DND-41 (cell line): Measurements from ENCODE around the gene RIN2.

ENCODE experiments used
- ATAC-seq: fragments of 200-7000 bp; cut with Tn5 transposase; 3 replicates; pipeline ENCODE4 v1.9.1; 2021; ENCODE audit warnings: low read depth; ENCODE audit not compliant: insufficient read depth
- DNase-seq: peaks from one replicate; pipeline ENCODE4 v3.0.0-alpha.2; 2020
- H2AFZ ChIP-seq: 2 replicates; pipeline ENCODE4 v1.6.0; 2012; ENCODE audit warnings: low read depth, low read length
- H3K27ac ChIP-seq: 2 replicates; pipeline ENCODE4 v1.5.1; 2012; ENCODE audit warnings: low read length, inconsistent platforms
- H3K27me3 ChIP-seq: fragments of 200-600 bp; sonication (generic); 2 replicates; pipeline ENCODE4 v1.6.0; 2012; ENCODE audit warnings: low read length, mild to moderate bottlenecking, inconsistent platforms; ENCODE audit not compliant: insufficient read depth, poor library complexity
- H3K36me3 ChIP-seq: 2 replicates; pipeline ENCODE4 v1.5.1; 2012; ENCODE audit warnings: low read length, inconsistent platforms; ENCODE audit not compliant: insufficient read depth
- H3K4me1 ChIP-seq: 2 replicates; pipeline ENCODE4 v1.5.1; 2012; ENCODE audit warnings: mild to moderate bottlenecking, low read length; ENCODE audit not compliant: insufficient read depth
- H3K4me2 ChIP-seq: 2 replicates; pipeline ENCODE4 v1.6.0; 2012; ENCODE audit warnings: mild to moderate bottlenecking, moderate library complexity, low read length, inconsistent platforms; ENCODE audit not compliant: insufficient read depth
- H3K4me3 ChIP-seq, 2 experiments: fragments of 200-600 bp in 1 of 2; shearing (Covaris generic) in 1 of 2; 2 replicates each; pipeline ENCODE4 v1.5.1; 2012 to 2016; ENCODE audit warnings: inconsistent platforms in 2 of 2, low read length in 2 of 2, mild to moderate bottlenecking in 2 of 2, low read depth in 1 of 2, moderate library complexity in 1 of 2
- H3K79me2 ChIP-seq: 2 replicates; pipeline ENCODE4 v1.6.0; 2012; ENCODE audit warnings: low read length, inconsistent platforms; ENCODE audit not compliant: insufficient read depth
- H3K9ac ChIP-seq: 2 replicates; pipeline ENCODE4 v1.6.0; 2012; ENCODE audit warnings: low read depth, mild to moderate bottlenecking, inconsistent platforms, low read length, moderate library complexity
- H3K9me3 ChIP-seq: 2 replicates; pipeline ENCODE4 v1.5.1; 2012; ENCODE audit warnings: low read length, moderate library complexity, mild to moderate bottlenecking, inconsistent platforms; ENCODE audit not compliant: insufficient read depth, severe bottlenecking
- H4K20me1 ChIP-seq: 2 replicates; pipeline ENCODE4 v1.6.0; 2012; ENCODE audit warnings: low read length; ENCODE audit not compliant: insufficient read depth
- CTCF ChIP-seq: IDR thresholded peaks from 2 replicates; pipeline ENCODE4 v1.5.1; 2012; ENCODE audit warnings: borderline replicate concordance, low read length, moderate library complexity, mild to moderate bottlenecking; ENCODE audit not compliant: poor library complexity, severe bottlenecking; ENCODE audit errors: extremely low read depth
- EZH2 ChIP-seq: IDR thresholded peaks from 3 replicates; pipeline ENCODE4 v1.6.1; 2012; ENCODE audit warnings: borderline replicate concordance, low read depth, mild to moderate bottlenecking, moderate library complexity, low read length, inconsistent platforms; ENCODE audit not compliant: severe bottlenecking

RIN2 gene

GRCh38 chr20:19714579-19714840, 43.5 kb upstream of the RIN2 start:
- TF ChIP-seq CTCF = no peak
- H2AFZ ChIP-seq = no peak overlapping the region
- no peak overlapping the region for H3K9ac ChIP-seq
- DNase-seq = no peak
- H3K4me3 ChIP-seq = no peak overlapping the region
- H3K36me3 ChIP-seq = no peaks in the 10 kb centered on the region
- H3K9me3 ChIP-seq = peaks cover 10% of the 10 kb centered on the region
- H3K4me2 ChIP-seq = no peak overlapping the region
- H4K20me1 ChIP-seq = no peaks in the 10 kb centered on the region
- no peaks in the 10 kb centered on the region for H3K79me2 ChIP-seq
- no peak for ATAC-seq
- H3K4me1 ChIP-seq = no peaks in the 10 kb centered on the region
- no peak overlapping the region for H3K27ac ChIP-seq
- no peaks in the 10 kb centered on the region for H3K27me3 ChIP-seq

DNA sequence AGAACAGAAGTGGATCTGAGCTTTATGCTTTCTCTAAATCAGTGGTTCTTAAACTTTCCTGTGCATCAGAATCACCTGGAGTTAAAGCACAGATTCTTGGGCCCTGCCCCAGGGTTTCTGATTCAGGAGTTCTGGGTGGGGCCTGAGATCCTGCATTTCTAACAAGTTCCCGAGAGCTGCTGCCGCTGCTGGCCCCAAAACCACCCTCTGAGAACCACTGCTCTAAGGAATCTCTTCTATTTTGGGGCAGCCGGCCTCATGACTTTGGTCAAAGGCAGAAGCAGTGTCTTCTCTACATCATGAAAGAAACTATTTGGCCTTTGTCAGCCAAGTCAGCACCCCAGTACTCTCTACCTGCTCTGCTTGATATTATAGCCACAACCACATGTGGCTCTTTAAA, 42.1 kb upstream of the RIN2 start:
- H2AFZ ChIP-seq = no peak overlapping the region
- no peak overlapping the region for H3K27ac ChIP-seq
- H3K36me3 ChIP-seq = no peaks in the 10 kb centered on the region
- no peaks in the 10 kb centered on the region for H3K79me2 ChIP-seq
- no peak overlapping the region for H3K4me2 ChIP-seq
- H3K4me1 ChIP-seq = no peaks in the 10 kb centered on the region
- peaks cover 9% of the 10 kb centered on the region for H3K9me3 ChIP-seq
- no peak for ATAC-seq
- no peaks in the 10 kb centered on the region for H3K27me3 ChIP-seq
- TF ChIP-seq CTCF (no peak), EZH2 (no peak)
- H3K9ac ChIP-seq = no peak overlapping the region
- H4K20me1 ChIP-seq = no peaks in the 10 kb centered on the region
- H3K4me3 ChIP-seq = no peak overlapping the region
- no peak for DNase-seq

DNA sequence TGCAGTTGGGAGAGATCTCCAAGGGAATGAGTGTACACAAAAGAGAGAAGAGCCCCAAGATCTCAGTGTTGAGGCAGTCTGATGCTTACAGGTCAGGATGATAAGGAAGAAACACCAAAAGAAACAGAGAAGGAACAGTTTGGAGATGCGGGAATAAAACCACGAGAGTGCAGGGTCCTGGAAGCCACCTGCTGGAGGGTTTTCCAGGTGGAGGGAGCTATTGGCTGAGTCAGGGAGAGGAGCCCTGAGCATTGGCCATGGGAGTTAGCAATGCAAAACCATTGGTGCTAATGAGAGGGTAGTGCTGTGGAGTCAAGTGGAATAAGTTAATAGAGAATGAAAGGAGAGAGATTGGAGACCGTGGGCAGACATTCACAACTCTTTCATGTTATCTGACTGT, 39.2 kb upstream of the RIN2 start:
- ATAC-seq = no peak
- no peaks in the 10 kb centered on the region for H3K79me2 ChIP-seq

More for the DNA sequence above, 39.2 kb upstream of the RIN2 start:
- no peak overlapping the region for H2AFZ ChIP-seq
- no peak overlapping the region for H3K27ac ChIP-seq
- H3K4me1 ChIP-seq = no peaks in the 10 kb centered on the region
- H3K36me3 ChIP-seq = no peaks in the 10 kb centered on the region
- H3K27me3 ChIP-seq = no peaks in the 10 kb centered on the region
- H3K9me3 ChIP-seq = peaks cover 5% of the 10 kb centered on the region
- no peaks in the 10 kb centered on the region for H4K20me1 ChIP-seq
- no peak for TF ChIP-seq CTCF
- no peak for TF ChIP-seq EZH2
- no peak for DNase-seq
- H3K4me2 ChIP-seq = no peak overlapping the region
- no peak overlapping the region for H3K9ac ChIP-seq
- no peak overlapping the region for H3K4me3 ChIP-seq
